SU-DHL-6 (cell line): ENCODE results near the gene C12orf57.
A peak's percentile ranks its signal among the peaks of the same experiment; 100 is the strongest.
"Not testable (repeated sequence)": the region's sequence is repeated elsewhere in the genome, so short reads cannot be mapped to it uniquely, and the experiment has no call there.

Experiments
- H2AFZ ChIP-seq: fragments of 200-600 bp; sonication (generic); 2 replicates; pipeline ENCODE4 v1.6.1; 2014; ENCODE audit warnings: low read depth, mild to moderate bottlenecking, moderate library complexity, mixed read lengths, antibody characterized with exemption, low read length; ENCODE audit not compliant: severe bottlenecking
- H3F3A ChIP-seq: fragments of 200-600 bp; shearing (Covaris generic); 2 replicates; pipeline ENCODE4 v1.6.0; 2016; ENCODE audit warnings: antibody characterized with exemption, mild to moderate bottlenecking; ENCODE audit not compliant: insufficient read depth
- H3K27ac ChIP-seq: fragments of 200-600 bp; sonication (generic); 2 replicates; pipeline ENCODE4 v1.5.1; 2016; ENCODE audit warnings: low read depth, mild to moderate bottlenecking, low read length, moderate library complexity, mixed read lengths
- H3K27me3 ChIP-seq: fragments of 200-600 bp; sonication (generic), shearing (Covaris generic); 2 replicates; pipeline ENCODE4 v1.6.0; 2014; ENCODE audit warnings: mild to moderate bottlenecking, low read length
- H3K36me3 ChIP-seq: fragments of 200-600 bp; sonication (generic); 2 replicates; pipeline ENCODE4 v1.6.1; 2014; ENCODE audit warnings: mild to moderate bottlenecking, low read length, mixed read lengths
- H3K4me2 ChIP-seq: fragments of 300-600, 200-600 bp; shearing (Covaris generic), sonication (generic); 2 replicates; pipeline ENCODE4 v1.6.0; 2014; ENCODE audit warnings: low read length, low read depth, mild to moderate bottlenecking; ENCODE audit not compliant: poor library complexity, severe bottlenecking
- H3K4me3 ChIP-seq: fragments of 200-600 bp; sonication (generic); 2 replicates; pipeline ENCODE4 v1.5.1; 2014; ENCODE audit warnings: antibody characterized with exemption, low read length, mild to moderate bottlenecking, mixed read lengths; ENCODE audit not compliant: insufficient read depth, poor library complexity, severe bottlenecking
- H3K79me2 ChIP-seq: fragments of 200-600 bp; sonication (generic); 2 replicates; pipeline ENCODE4 v1.6.1; 2014; ENCODE audit warnings: mild to moderate bottlenecking, low read length, moderate library complexity; ENCODE audit not compliant: insufficient read depth
- H3K9ac ChIP-seq: fragments of 200-600 bp; sonication (generic); 2 replicates; pipeline ENCODE4 v1.7.0; 2014; ENCODE audit warnings: mild to moderate bottlenecking, low read length
- H3K9me2 ChIP-seq: fragments of 200-600 bp; sonication (generic); replicated peaks from 2 replicates; pipeline ENCODE4 v1.6.1; 2014; ENCODE audit warnings: low read length; ENCODE audit not compliant: insufficient read depth
- H3K9me3 ChIP-seq: fragments of 200-600 bp; sonication (generic); 2 replicates; pipeline ENCODE4 v1.6.1; 2014; ENCODE audit warnings: low read length, mixed read lengths; ENCODE audit not compliant: insufficient read depth
- H4K20me1 ChIP-seq: fragments of 200-600 bp; sonication (generic); 2 replicates; pipeline ENCODE4 v1.6.1; 2014; ENCODE audit warnings: low read depth, mild to moderate bottlenecking, antibody characterized with exemption, low read length, moderate library complexity, mixed read lengths
- EZH2phosphoT487 ChIP-seq: fragments of 200-600 bp; sonication (generic), shearing (Covaris generic); conservative IDR thresholded peaks from 2 replicates; pipeline ENCODE4 v1.6.1; 2018; ENCODE audit warnings: mild to moderate bottlenecking, antibody characterized with exemption, low read length, moderate library complexity, mixed read lengths
- TF ChIP-seq, protein P1 (sequence below): fragments of 200-600 bp; sonication (generic); IDR thresholded peaks from one replicate; pipeline ENCODE4 v1.5.1; 2017; ENCODE audit warnings: antibody characterized with exemption, mild to moderate bottlenecking, low read length, moderate library complexity; ENCODE audit not compliant: insufficient read depth, poor library complexity, severe bottlenecking

The C12orf57 gene

DNA sequence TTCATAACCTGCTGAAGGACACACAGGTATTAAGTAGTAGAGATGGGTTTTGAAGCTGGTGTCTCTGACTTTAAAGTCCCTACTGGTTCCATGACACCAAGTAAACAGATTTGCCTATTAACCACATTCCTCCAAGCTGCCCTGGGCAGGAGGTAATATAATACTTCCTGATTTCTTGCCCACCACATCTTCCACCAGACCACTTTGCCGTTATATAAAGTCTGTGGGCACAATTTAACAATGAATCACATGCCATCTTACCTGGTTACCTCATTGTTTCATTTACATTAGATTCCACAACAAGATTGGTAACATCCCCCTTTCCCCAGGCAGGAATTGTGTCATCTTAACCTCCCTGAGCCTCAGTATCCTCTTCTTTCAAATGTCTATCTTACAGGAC is 40.1 kb upstream of the C12orf57 start:
- H3K36me3 ChIP-seq = no peaks in the 10 kb centered on the region
- TF ChIP-seq EZH2phosphoT487 = no peak
- TF ChIP-seq, protein P1, sequence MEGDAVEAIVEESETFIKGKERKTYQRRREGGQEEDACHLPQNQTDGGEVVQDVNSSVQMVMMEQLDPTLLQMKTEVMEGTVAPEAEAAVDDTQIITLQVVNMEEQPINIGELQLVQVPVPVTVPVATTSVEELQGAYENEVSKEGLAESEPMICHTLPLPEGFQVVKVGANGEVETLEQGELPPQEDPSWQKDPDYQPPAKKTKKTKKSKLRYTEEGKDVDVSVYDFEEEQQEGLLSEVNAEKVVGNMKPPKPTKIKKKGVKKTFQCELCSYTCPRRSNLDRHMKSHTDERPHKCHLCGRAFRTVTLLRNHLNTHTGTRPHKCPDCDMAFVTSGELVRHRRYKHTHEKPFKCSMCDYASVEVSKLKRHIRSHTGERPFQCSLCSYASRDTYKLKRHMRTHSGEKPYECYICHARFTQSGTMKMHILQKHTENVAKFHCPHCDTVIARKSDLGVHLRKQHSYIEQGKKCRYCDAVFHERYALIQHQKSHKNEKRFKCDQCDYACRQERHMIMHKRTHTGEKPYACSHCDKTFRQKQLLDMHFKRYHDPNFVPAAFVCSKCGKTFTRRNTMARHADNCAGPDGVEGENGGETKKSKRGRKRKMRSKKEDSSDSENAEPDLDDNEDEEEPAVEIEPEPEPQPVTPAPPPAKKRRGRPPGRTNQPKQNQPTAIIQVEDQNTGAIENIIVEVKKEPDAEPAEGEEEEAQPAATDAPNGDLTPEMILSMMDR = no peak
- H3K9ac ChIP-seq = no peak overlapping the region
- no peaks in the 10 kb centered on the region for H4K20me1 ChIP-seq
- no peaks in the 10 kb centered on the region for H3K27me3 ChIP-seq
- no peak overlapping the region for H3K27ac ChIP-seq
- no peaks in the 10 kb centered on the region for H3F3A ChIP-seq
- H3K4me2 ChIP-seq = peak overlapping the region; percentile 99
- no peaks in the 10 kb centered on the region for H3K9me3 ChIP-seq
- H3K79me2 ChIP-seq = no peaks in the 10 kb centered on the region
- H3K4me3 ChIP-seq = no peak overlapping the region
- H3K9me2 ChIP-seq = no peaks in the 10 kb centered on the region
- peak overlapping the region; percentile 92 for H2AFZ ChIP-seq

DNA sequence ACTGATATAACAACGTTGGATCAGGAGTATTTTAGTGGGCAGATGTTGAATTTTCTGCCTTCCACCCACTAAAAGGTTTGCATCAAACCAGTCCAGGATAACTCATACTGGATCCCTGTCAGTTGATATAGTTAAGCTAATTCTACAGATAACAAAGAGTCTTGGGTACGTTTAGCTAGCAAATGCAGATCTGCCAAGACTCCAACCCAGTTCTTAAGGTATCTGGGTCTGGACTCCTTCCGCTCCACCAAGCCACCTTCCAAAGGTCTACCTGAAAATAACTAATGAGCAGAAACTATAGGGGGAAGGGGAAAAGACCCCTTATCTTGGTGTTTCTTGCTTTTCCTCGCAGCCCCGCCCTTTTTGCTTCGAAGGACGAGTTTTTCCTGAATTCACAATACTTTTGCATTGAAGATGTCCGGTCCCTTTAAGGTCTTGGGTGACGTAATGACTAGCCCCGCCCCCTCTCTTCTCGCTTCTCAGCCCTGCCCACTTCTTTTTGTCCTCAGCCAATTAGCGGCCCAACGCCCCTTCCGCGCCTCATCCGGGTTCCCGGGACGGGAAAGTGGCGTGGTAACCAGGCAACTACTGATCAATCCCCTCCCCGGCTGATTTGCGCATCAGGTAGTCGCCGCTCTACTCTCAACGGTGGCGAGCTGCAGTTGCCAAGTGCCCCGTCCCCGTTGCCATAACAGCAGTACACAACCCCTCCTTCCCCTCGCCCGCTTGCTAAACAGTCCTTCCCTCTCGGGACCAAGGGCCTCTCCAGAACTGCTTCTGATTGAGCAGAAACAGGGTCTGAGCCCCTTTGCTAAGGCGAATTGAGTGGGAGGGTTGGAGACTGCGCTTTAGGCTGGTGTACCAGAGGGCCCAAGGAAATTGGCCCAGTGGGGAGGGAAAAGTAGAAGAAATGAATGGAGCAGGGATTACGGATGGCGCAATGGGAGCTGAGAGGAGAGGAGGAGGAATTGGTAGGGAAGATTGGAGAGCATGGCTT is 39.2 kb upstream of the C12orf57 start, which contains the start of gene LRRC23:
TSS of gene LRRC23 (plus strand) at position 543 of the 997 bp plus-strand sequence. CDS start 812 bp downstream, outside the sequence.
- TF ChIP-seq EZH2phosphoT487 = no peak
- TF ChIP-seq, protein P1 = no peak
- Histone ChIP-seq H3K9me2 (no peaks in the 10 kb centered on the region), H4K20me1 (no peaks in the 10 kb centered on the region), H3K27me3 (no peaks in the 10 kb centered on the region), H3K9me3 (no peaks in the 10 kb centered on the region), H2AFZ (peak within 1 kb of the TSS; percentile 92), H3F3A (no peaks in the 10 kb centered on the region), H3K36me3 (no peaks in the 10 kb centered on the region), H3K4me3 (peak within 1 kb of the TSS; percentile 95), H3K9ac (peak within 1 kb of the TSS; percentile 83), H3K4me2 (peak within 1 kb of the TSS; percentile 99), H3K79me2 (no peaks in the 10 kb centered on the region), H3K27ac (no peak within 1 kb of the TSS)

DNA sequence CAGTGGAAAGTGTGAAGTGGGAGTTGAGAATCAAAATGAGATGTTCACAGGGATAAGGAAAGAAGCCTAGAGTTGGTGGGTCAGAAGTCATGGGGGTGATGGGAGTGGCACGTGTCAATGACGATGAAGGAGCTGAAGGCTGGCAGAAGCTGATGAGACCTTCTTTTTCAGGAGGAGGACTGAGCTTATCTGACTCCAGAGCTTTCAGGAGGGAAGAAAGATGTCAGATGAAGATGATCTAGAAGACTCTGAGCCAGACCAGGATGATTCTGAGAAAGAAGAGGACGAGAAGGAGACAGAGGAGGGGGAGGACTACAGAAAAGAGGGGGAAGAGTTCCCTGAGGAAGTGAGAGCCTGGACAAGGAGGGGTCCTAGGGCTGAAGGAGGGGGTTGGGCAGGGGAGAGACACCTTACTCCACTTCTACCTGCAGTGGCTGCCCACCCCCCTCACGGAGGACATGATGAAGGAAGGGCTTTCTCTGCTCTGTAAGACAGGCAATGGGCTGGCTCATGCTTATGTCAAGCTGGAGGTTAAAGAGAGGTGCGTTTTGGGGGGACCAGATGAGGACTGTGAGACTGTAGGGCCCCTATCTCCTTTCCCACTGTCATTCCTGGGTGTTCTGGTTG is 38.3 kb upstream of the C12orf57 start:
- H3K79me2 ChIP-seq = no peaks in the 10 kb centered on the region
- H3K27me3 ChIP-seq = no peaks in the 10 kb centered on the region
- no peaks in the 10 kb centered on the region for H3K9me3 ChIP-seq
- H3K36me3 ChIP-seq = no peaks in the 10 kb centered on the region
- H3K4me3 ChIP-seq = peak overlapping the region; percentile 95
- H3K4me2 ChIP-seq = peak overlapping the region; percentile 99
- H3K9ac ChIP-seq = peak overlapping the region; percentile 83
- no peak overlapping the region for H3K27ac ChIP-seq
- no peak for TF ChIP-seq EZH2phosphoT487
- TF ChIP-seq, protein P1 = no peak
- H4K20me1 ChIP-seq = no peaks in the 10 kb centered on the region
- H3K9me2 ChIP-seq = no peaks in the 10 kb centered on the region
- no peaks in the 10 kb centered on the region for H3F3A ChIP-seq
- H2AFZ ChIP-seq = no peak overlapping the region

DNA sequence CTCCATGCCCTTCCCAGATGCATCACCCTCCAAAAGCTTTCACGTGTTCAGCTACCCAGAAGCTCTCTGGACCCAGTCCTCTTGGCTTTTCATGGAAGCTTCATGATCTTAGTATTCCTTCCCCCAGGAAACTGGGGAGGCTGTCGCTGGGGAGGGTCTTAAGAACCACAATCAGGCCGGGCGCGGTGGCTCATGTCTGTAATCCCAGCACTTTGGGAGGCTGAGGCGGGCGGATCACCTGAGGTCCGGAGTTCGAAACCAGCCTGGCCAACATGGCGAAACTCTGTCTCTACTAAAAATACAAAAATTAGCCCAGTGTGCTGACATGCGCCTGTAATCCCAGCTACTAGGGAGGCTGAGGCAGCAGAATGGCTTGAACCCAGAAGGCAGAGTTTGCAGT is 35.7 kb upstream of the C12orf57 start:
- H3K79me2 ChIP-seq, H3K4me2 ChIP-seq, H4K20me1 ChIP-seq, H3K27me3 ChIP-seq, H3K27ac ChIP-seq, H3K9me2 ChIP-seq, H3K9me3 ChIP-seq, H3K4me3 ChIP-seq, H3K9ac ChIP-seq, H2AFZ ChIP-seq, H3K36me3 ChIP-seq, H3F3A ChIP-seq: not testable (repeated sequence)
